HL-60 (cell line): ENCODE results near the gene LAG3.

Experiments
- DNase-seq, 2 experiments: peaks; one replicate each; pipeline ENCODE4 v3.0.0-alpha.2; 2010 to 2020; ENCODE audit warnings: low read depth in 1 of 2, low spot score in 1 of 2
- H3K27ac ChIP-seq: fragments of 250-450 bp; sonication (Bioruptor Pico); replicated peaks from 2 replicates; pipeline ENCODE4 v1.5.1; 2020; ENCODE audit warnings: mild to moderate bottlenecking, moderate library complexity
- H3K27me3 ChIP-seq: fragments of 250-450 bp; sonication (Bioruptor Pico); 2 replicates; pipeline ENCODE4 v1.5.1; 2021; ENCODE audit warnings: mild to moderate bottlenecking, moderate library complexity; ENCODE audit not compliant: insufficient read depth, poor library complexity, severe bottlenecking
- H3K4me3 ChIP-seq: replicated peaks from 2 replicates; pipeline ENCODE4 v1.5.1; 2011; ENCODE audit warnings: mild to moderate bottlenecking, control low read depth, low read length; ENCODE audit not compliant: insufficient read depth
- GABPA ChIP-seq: IDR thresholded peaks from 2 replicates; pipeline ENCODE4 v1.6.1; 2012; ENCODE audit warnings: low read depth
- POLR2AphosphoS5 ChIP-seq: IDR thresholded peaks from 2 replicates; pipeline ENCODE4 v1.6.1; 2012; ENCODE audit warnings: low read depth
- SPI1 ChIP-seq: IDR thresholded peaks from 2 replicates; pipeline ENCODE4 v1.6.1; 2012; ENCODE audit warnings: low read depth, mild to moderate bottlenecking, borderline replicate concordance
- TF ChIP-seq, protein P1 (sequence below): IDR thresholded peaks from 2 replicates; pipeline ENCODE4 v1.6.1; 2012; ENCODE audit warnings: low read depth; ENCODE audit not compliant: insufficient replicate concordance
- TF ChIP-seq, protein P2 (sequence below): IDR thresholded peaks from one replicate; pipeline ENCODE4 v1.5.1; 2011; ENCODE audit warnings: low read length, control low read depth, inconsistent platforms; ENCODE audit not compliant: insufficient read depth

LAG3 gene

DNA sequence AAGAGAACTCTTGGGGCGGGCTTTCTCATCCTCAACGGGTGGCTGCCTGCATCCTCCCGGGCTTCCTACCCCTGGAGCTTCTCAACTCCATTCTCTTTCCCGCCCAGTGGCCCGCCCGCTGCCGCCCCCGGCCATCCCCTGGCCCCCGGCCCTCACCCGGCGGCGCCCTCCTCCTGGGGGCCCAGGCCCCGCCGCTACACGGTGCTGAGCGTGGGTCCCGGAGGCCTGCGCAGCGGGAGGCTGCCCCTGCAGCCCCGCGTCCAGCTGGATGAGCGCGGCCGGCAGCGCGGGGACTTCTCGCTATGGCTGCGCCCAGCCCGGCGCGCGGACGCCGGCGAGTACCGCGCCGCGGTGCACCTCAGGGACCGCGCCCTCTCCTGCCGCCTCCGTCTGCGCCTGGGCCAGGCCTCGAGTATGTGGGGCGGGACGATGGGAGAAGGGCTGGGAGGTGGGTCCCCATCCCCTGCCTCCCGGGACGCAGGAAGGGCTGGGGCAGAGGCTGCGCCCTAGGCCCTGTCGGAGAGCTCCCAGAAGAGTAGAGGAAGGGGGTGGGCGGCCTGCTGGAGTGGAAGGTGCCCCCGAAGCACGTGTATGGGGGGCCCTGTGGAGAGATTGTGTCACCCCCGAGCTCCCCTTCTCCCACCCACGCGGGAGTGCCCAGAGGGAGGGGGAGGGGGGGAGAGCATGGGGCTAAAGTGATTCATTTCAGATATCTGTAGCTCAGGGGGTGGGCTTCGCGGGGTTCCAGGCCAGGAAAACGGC lies 1.5 kb downstream of the LAG3 start:
- no peak for DNase-seq
- Histone ChIP-seq H3K27me3 (peaks cover 32% of the 10 kb centered on the region), H3K27ac (no peak overlapping the region), H3K4me3 (no peak overlapping the region)
- TF ChIP-seq SPI1 (no peak), GABPA (no peak), POLR2AphosphoS5 (no peak)
- TF ChIP-seq, protein P1, sequence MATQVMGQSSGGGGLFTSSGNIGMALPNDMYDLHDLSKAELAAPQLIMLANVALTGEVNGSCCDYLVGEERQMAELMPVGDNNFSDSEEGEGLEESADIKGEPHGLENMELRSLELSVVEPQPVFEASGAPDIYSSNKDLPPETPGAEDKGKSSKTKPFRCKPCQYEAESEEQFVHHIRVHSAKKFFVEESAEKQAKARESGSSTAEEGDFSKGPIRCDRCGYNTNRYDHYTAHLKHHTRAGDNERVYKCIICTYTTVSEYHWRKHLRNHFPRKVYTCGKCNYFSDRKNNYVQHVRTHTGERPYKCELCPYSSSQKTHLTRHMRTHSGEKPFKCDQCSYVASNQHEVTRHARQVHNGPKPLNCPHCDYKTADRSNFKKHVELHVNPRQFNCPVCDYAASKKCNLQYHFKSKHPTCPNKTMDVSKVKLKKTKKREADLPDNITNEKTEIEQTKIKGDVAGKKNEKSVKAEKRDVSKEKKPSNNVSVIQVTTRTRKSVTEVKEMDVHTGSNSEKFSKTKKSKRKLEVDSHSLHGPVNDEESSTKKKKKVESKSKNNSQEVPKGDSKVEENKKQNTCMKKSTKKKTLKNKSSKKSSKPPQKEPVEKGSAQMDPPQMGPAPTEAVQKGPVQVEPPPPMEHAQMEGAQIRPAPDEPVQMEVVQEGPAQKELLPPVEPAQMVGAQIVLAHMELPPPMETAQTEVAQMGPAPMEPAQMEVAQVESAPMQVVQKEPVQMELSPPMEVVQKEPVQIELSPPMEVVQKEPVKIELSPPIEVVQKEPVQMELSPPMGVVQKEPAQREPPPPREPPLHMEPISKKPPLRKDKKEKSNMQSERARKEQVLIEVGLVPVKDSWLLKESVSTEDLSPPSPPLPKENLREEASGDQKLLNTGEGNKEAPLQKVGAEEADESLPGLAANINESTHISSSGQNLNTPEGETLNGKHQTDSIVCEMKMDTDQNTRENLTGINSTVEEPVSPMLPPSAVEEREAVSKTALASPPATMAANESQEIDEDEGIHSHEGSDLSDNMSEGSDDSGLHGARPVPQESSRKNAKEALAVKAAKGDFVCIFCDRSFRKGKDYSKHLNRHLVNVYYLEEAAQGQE: no peak
- TF ChIP-seq, protein P2, sequence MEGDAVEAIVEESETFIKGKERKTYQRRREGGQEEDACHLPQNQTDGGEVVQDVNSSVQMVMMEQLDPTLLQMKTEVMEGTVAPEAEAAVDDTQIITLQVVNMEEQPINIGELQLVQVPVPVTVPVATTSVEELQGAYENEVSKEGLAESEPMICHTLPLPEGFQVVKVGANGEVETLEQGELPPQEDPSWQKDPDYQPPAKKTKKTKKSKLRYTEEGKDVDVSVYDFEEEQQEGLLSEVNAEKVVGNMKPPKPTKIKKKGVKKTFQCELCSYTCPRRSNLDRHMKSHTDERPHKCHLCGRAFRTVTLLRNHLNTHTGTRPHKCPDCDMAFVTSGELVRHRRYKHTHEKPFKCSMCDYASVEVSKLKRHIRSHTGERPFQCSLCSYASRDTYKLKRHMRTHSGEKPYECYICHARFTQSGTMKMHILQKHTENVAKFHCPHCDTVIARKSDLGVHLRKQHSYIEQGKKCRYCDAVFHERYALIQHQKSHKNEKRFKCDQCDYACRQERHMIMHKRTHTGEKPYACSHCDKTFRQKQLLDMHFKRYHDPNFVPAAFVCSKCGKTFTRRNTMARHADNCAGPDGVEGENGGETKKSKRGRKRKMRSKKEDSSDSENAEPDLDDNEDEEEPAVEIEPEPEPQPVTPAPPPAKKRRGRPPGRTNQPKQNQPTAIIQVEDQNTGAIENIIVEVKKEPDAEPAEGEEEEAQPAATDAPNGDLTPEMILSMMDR: no peak

DNA sequence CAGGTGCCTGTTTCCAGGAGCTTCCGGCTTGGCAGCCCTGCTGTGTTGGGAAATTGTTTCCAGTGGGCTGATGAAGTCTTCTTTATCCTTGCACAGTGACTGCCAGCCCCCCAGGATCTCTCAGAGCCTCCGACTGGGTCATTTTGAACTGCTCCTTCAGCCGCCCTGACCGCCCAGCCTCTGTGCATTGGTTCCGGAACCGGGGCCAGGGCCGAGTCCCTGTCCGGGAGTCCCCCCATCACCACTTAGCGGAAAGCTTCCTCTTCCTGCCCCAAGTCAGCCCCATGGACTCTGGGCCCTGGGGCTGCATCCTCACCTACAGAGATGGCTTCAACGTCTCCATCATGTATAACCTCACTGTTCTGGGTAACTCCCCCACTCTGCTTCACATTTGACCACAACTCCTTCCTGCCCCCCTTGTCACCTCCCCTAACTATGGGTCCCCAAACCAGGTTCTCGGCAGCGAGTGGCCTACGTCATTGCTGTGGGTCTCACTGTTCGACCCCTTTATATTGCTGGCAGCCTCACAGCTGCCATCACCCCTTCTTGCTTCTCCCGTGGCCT lies 2.3 kb downstream of the LAG3 start:
- Histone ChIP-seq H3K4me3 (no peak overlapping the region), H3K27me3 (peaks cover 25% of the 10 kb centered on the region), H3K27ac (no peak overlapping the region)
- TF ChIP-seq POLR2AphosphoS5: no peak
- TF ChIP-seq, protein P2: no peak
- no peak for TF ChIP-seq GABPA
- TF ChIP-seq SPI1: no peak
- no peak for DNase-seq

DNA sequence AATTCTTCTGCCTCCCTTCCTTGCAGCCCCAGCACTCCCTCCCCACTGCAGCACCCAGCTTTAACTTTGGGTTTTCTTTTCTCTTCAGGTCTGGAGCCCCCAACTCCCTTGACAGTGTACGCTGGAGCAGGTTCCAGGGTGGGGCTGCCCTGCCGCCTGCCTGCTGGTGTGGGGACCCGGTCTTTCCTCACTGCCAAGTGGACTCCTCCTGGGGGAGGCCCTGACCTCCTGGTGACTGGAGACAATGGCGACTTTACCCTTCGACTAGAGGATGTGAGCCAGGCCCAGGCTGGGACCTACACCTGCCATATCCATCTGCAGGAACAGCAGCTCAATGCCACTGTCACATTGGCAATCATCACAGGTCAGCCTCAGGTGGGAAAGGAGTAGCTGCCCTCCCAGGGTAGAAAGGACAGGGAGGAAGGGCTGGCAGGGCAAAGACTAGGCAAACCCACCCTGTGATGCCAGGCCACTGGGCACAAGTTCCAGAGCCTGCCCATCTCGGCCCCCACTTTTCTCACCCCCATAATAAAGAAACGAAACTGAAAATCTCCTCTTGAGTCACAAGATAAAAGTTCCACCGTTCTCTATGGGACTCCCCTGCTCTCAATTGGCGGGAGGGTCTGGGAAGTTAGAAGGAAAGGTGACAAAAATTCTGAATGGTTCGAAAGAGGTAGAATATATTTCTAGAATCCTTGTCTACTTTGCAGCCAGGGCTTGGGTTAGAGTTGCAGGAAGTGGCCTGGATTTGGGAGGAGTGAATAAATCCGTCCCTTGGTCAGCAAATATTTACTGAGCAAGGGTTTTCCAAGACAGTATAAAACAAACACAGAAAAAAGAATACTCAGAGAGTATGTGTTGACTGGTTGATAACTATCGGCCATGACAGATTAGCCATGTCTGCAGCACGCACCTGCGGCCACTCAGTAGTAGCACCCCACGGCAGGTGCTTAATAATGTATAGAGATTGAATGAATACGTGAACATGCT lies 3.2 kb downstream of the LAG3 start:
- TF ChIP-seq GABPA (no peak), POLR2AphosphoS5 (no peak), SPI1 (no peak)
- TF ChIP-seq, protein P2: no peak
- TF ChIP-seq, protein P1: no peak
- Histone ChIP-seq H3K27me3 (peaks cover 24% of the 10 kb centered on the region), H3K4me3 (no peak overlapping the region), H3K27ac (no peak overlapping the region)
- no peak for DNase-seq
